Small intestine (tissue), 7 donors: ENCODE data around the gene MYPOP. TPM values are rescaled to one million over a fixed set of nuclear protein-coding genes. Genes with fewer than 3 reads are reported as not detected.

ENCODE experiments used
- DNase-seq, 2 donors: peaks; one replicate each; pipeline versions ENCODE4 v3.0.0 to v3.0.0-alpha.2; 2013
- FAIRE-seq: peaks from 2 replicates; lab custom pipeline; 2012; peaks lifted over from hg19 to GRCh38; lab: Jason Lieb, UNC
- H3K27ac ChIP-seq, 3 donors: one replicate each; pipeline ENCODE4 v1.5.1; 2013; ENCODE audit warnings: low read length in 2 of 3, mild to moderate bottlenecking in 2 of 3, control low read depth in 1 of 3, inconsistent platforms in 1 of 3, low read depth in 1 of 3, moderate library complexity in 1 of 3
- H3K27me3 ChIP-seq, 3 donors: one replicate each; pipeline ENCODE4 v1.6.1; 2013; ENCODE audit warnings: low read length in 3 of 3, inconsistent platforms in 1 of 3; ENCODE audit not compliant: control insufficient read depth in 3 of 3, insufficient read depth in 3 of 3
- H3K36me3 ChIP-seq, 3 donors: one replicate each; pipeline ENCODE4 v1.6.1; 2013; ENCODE audit warnings: low read length in 3 of 3, inconsistent platforms in 1 of 3, low read depth in 1 of 3, mild to moderate bottlenecking in 1 of 3, moderate library complexity in 1 of 3; ENCODE audit not compliant: control insufficient read depth in 3 of 3, insufficient read depth in 2 of 3
- H3K4me1 ChIP-seq, 3 donors: one replicate each; pipeline ENCODE4 v1.6.1; 2013; ENCODE audit warnings: low read length in 2 of 3, inconsistent platforms in 1 of 3, low read depth in 1 of 3, mild to moderate bottlenecking in 1 of 3, moderate library complexity in 1 of 3; ENCODE audit not compliant: control insufficient read depth in 3 of 3, insufficient read depth in 2 of 3
- H3K4me3 ChIP-seq, 3 donors: one replicate each; pipeline ENCODE4 v1.5.1; 2013; ENCODE audit warnings: low read length in 3 of 3, control low read depth in 1 of 3, inconsistent platforms in 1 of 3, low read depth in 1 of 3, mild to moderate bottlenecking in 1 of 3, moderate library complexity in 1 of 3
- H3K9me3 ChIP-seq, 2 donors: one replicate each; pipeline ENCODE4 v1.6.1; 2013; ENCODE audit warnings: low read depth in 1 of 2, low read length in 1 of 2; ENCODE audit not compliant: control insufficient read depth in 2 of 2, insufficient read depth in 1 of 2
- WGBS, 3 donors: extraction: QIAGEN DNeasy Blood & Tissue Kit; methylation state at CpG; one replicate each; pipeline ENCODE4 v1.1.7; 2013; 5-methylcytosine and 5-hydroxymethylcytosine counted together
- polyA plus RNA-seq, 4 donors: library from polyadenylated mRNA; stranded (reverse) in 3 of 4; unstranded in 1 of 4; fragments of 200-250 nt in 3 of 4; fragments of 120-200 nt in 1 of 4; gene quantifications; one replicate each; pipeline versions ENCODE4 v1.2.1 to v1.2.3, GENCODE V29; 2013
- donor health status: healthy with polysubstance abuse.
- donor health status: control.
- donor health status: control.
- donor health status: Bipolar disorder and iron deficiency.
- donor health status: healthy.

MYPOP gene
- polyA plus RNA-seq, 4 donors = 4.8 to 10.7 (median 8.4) TPM

DNA sequence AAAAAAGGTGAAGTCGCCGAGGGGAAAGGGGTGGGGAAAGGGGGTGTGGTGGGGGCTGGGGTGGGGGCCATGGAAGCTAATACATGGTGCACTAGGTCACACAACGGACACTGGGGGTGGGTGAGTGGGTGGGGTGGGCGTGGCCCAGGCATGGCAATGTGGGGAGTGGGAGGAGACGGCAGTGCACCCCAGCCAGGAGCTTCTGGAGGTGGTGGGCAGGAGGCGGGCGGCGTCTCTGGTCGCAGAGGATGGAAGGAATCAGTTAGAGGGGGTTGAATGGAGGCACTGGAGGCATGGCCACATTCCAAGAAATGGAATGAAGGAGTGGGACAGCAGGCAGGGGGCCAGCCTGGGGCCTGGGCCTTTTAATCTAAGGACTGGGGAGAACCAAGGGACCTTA, 31.3 kb upstream of the MYPOP start:
- no peak overlapping the region for H3K4me3 ChIP-seq
- DNase-seq = no peak
- no peaks in the 10 kb centered on the region for H3K9me3 ChIP-seq
- H3K36me3 ChIP-seq = no peaks in the 10 kb centered on the region
- no peak overlapping the region for H3K27ac ChIP-seq
- no peak for FAIRE-seq
- 64 to 66% (median 66%) methylated on average over 8 to 9 of the region's 9 CpGs for WGBS, 3 donors
- H3K4me1 ChIP-seq = no peaks in the 10 kb centered on the region
- peaks cover 0 to 48% (median 3%) of the 10 kb centered on the region in 3 donors for H3K27me3 ChIP-seq

GRCh38 chr19:45931055-45931454, 28.6 kb upstream of the MYPOP start:
- Histone ChIP-seq H3K36me3 (no peaks in the 10 kb centered on the region), H3K27me3 (peaks cover 0 to 23% (median 3%) of the 10 kb centered on the region in 3 donors), H3K9me3 (no peaks in the 10 kb centered on the region), H3K4me3 (no peak overlapping the region), H3K4me1 (peaks cover 0 to 5% (median 2%) of the 10 kb centered on the region in 3 donors), H3K27ac (no peak overlapping the region)
- DNase-seq (no peak), FAIRE-seq (no peak)
- WGBS, 3 donors = 59 to 71% (median 68%) methylated on average over 3 of the region's 3 CpGs

GRCh38 chr19:45929247-45929646, 26.8 kb upstream of the MYPOP start:
- no peak for FAIRE-seq
- Histone ChIP-seq H3K4me1 (peaks cover 0 to 5% (median 2%) of the 10 kb centered on the region in 3 donors), H3K27ac (no peak overlapping the region), H3K9me3 (no peaks in the 10 kb centered on the region), H3K27me3 (peaks cover 0 to 8% (median 0%) of the 10 kb centered on the region in 3 donors), H3K36me3 (no peaks in the 10 kb centered on the region), H3K4me3 (no peak overlapping the region)
- 78 to 88% (median 85%) methylated on average over 2 of the region's 2 CpGs for WGBS, 3 donors
- no peak for DNase-seq

DNA sequence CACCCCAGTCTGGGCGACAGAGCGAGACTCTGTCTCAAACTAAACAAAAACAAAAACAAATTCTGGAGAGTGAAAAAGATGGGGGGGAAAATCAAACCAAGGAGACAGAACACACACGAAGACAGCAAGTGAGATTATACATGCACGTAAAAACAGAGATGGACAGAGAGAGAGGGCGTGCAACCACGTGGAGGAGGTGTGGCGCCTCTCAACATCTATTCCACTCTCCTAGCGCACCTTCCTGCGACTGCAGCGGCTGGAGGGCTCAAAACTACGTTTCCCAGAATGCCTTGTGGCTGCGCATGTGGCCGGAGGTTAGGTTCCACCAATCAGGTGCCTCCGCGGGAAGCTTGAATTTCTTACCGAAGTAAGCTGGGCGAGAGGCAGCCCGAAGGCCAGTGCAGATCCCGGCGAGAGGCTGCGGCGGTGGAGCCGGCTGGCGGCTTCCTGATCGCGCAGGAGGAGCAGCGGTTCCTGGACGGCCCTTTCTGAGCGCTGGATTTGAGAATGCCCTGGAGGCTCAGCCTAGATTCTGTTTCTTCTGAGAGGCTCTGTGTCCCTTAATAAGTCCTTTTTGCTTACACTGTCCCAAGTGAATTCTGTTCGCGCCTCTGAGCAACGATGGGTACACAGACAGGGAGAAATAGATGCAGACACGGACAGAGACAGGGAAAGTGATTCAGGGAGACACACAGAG, 25.3 kb upstream of the MYPOP start:
- Histone ChIP-seq H3K27me3 (peaks cover 0 to 3% (median 0%) of the 10 kb centered on the region in 3 donors), H3K4me3 (no peak overlapping the region), H3K9me3 (no peaks in the 10 kb centered on the region), H3K36me3 (no peaks in the 10 kb centered on the region), H3K4me1 (peaks cover 0 to 5% (median 2%) of the 10 kb centered on the region in 3 donors), H3K27ac (no peak overlapping the region)
- FAIRE-seq (no peak), DNase-seq (peak; percentile 92 to 93)
- WGBS, 3 donors = 9 to 12% (median 12%) methylated on average over 33 of the region's 33 CpGs

DNA sequence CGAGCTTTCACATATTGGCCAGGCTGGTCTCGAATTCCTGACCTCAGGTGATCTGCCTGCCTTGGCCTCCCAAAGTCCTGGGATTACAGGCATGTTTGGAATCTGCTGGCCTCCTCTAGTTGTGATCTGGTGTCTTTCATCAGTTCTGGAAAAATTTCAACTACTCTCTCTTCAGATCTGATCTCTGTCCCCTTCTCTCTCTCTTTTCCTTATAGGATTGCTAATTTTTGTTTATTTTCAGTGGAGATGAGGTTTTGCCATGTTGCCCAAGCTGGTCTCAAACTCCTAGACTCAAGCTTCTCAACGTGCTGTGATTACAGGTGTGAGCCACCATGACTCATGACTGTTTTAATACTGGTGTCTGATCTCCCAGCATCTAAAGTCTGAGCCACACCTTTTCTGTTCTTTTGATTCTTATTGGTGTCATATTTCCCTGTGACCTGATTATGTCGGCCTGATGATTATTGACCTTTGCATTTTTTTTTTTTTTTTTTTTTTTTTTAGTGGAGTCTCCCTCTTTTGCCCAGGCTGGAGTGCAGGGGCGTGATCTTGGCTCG, 22.6 kb upstream of the MYPOP start:
- Histone ChIP-seq H3K27me3 (peaks cover 0 to 12% (median 0%) of the 10 kb centered on the region in 3 donors), H3K27ac (no peak overlapping the region), H3K4me3 (no peak overlapping the region), H3K4me1 (peaks cover 0 to 5% (median 2%) of the 10 kb centered on the region in 3 donors), H3K9me3 (no peaks in the 10 kb centered on the region), H3K36me3 (no peaks in the 10 kb centered on the region)
- DNase-seq = peak in 1 of 2 donors; percentile 78
- no peak for FAIRE-seq
- 41 to 64% (median 45%) methylated on average over 6 of the region's 6 CpGs for WGBS, 3 donors

GRCh38 chr19:45922281-45922680, 19.9 kb upstream of the MYPOP start:
- Histone ChIP-seq H3K27me3 (peaks cover 0 to 19% (median 3%) of the 10 kb centered on the region in 3 donors), H3K36me3 (no peaks in the 10 kb centered on the region), H3K4me1 (no peaks in the 10 kb centered on the region), H3K4me3 (no peak overlapping the region), H3K9me3 (no peaks in the 10 kb centered on the region), H3K27ac (no peak overlapping the region)
- no peak for FAIRE-seq
- WGBS, 3 donors = 61 to 81% (median 79%) methylated on average over 9 of the region's 9 CpGs
- no peak for DNase-seq

- FAIRE-seq = no peak
Observed at GRCh38 chr19:45920458-45920857, 18.0 kb upstream of the MYPOP start.

GRCh38 chr19:45919678-45920077, 17.3 kb upstream of the MYPOP start:
- H3K27ac ChIP-seq = no peak overlapping the region

More at GRCh38 chr19:45920458-45920857, 18.0 kb upstream of the MYPOP start:
- Histone ChIP-seq H3K4me3 (no peak overlapping the region), H3K27me3 (peaks cover 0 to 19% (median 8%) of the 10 kb centered on the region in 3 donors), H3K9me3 (no peaks in the 10 kb centered on the region), H3K27ac (no peak overlapping the region), H3K36me3 (no peaks in the 10 kb centered on the region), H3K4me1 (no peaks in the 10 kb centered on the region)
- WGBS, 3 donors = 63 to 73% (median 67%) methylated on average over 8 of the region's 8 CpGs
- DNase-seq = no peak

More at GRCh38 chr19:45919678-45920077, 17.3 kb upstream of the MYPOP start:
- no peaks in the 10 kb centered on the region for H3K9me3 ChIP-seq
- no peak for DNase-seq
- H3K27me3 ChIP-seq = peaks cover 0 to 19% (median 8%) of the 10 kb centered on the region in 3 donors
- WGBS, 3 donors = 29 to 49% (median 29%) methylated on average over 7 of the region's 7 CpGs
- no peak overlapping the region for H3K4me3 ChIP-seq
- no peaks in the 10 kb centered on the region for H3K4me1 ChIP-seq
- H3K36me3 ChIP-seq = no peaks in the 10 kb centered on the region
- FAIRE-seq = no peak
